Measurements from ENCODE around the gene CDK14. TPM values are rescaled to one million over a fixed set of nuclear protein-coding genes. Genes with fewer than 3 reads are reported as not detected.
"Not testable (repeated sequence)": the region's sequence is repeated elsewhere in the genome, so short reads cannot be mapped to it uniquely, and the experiment has no call there.

The CDK14 gene
- total and polyA plus RNA-seq, 2 donors, result 8.8 to 78.5 TPM

- H3K27ac ChIP-seq (ENCODE audit: low read depth), result no peak overlapping the region
- DNase-seq (ENCODE audit: extremely low spot score), result no peak
- 31% methylated on average over 2 of the region's 2 CpGs for WGBS
- H3K4me3 ChIP-seq (ENCODE audit: low read depth, low read length), result no peak overlapping the region
- no peaks in the 10 kb centered on the region for H3K4me1 ChIP-seq (ENCODE audit: insufficient read depth)
- no peaks in the 10 kb centered on the region for H3K36me3 ChIP-seq (ENCODE audit: insufficient read depth)
These were observed 180.9 kb downstream of the CDK14 start for GRCh38 chr7:90777041-90777440.

- Histone ChIP-seq H3K4me3 (ENCODE audit: low read depth, low read length) (no peak overlapping the region), H3K36me3 (ENCODE audit: insufficient read depth) (no peaks in the 10 kb centered on the region), H3K4me1 (ENCODE audit: insufficient read depth) (no peaks in the 10 kb centered on the region), H3K27ac (ENCODE audit: low read depth) (no peak overlapping the region)
- WGBS, result 34% methylated on average over 4 of the region's 4 CpGs
- DNase-seq (ENCODE audit: extremely low spot score), result no peak
These were observed 181.3 kb downstream of the CDK14 start for GRCh38 chr7:90777465-90777864.

DNA sequence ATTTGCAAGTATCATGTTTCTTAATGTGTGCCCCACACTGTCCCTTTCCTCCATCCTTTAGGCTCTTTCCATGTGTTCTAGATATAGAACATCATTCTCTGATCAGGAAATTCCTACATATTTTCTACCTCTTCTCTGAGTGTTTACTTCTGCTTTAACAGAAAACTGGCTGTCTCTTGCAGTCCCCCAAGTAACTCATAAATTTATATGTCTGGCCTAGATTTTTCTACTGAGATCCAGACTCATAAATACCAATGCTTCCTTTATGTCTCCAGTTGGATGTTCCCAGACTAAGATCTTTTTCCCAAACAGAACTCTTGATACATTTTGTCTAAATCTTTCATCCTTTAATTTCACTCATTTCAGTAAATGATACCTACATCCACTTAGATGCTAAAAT lies 181.8 kb downstream of the CDK14 start:
- peak; percentile 32 for DNase-seq (ENCODE audit: extremely low spot score)
- Histone ChIP-seq H3K4me3 (ENCODE audit: low read depth, low read length) (no peak overlapping the region), H3K4me1 (ENCODE audit: insufficient read depth) (no peaks in the 10 kb centered on the region), H3K36me3 (ENCODE audit: insufficient read depth) (no peaks in the 10 kb centered on the region), H3K27ac (ENCODE audit: low read depth) (no peak overlapping the region)

- H3K4me3 ChIP-seq (ENCODE audit: low read depth, low read length), result no peak overlapping the region
- no peaks in the 10 kb centered on the region for H3K36me3 ChIP-seq (ENCODE audit: insufficient read depth)
- H3K27ac ChIP-seq (ENCODE audit: low read depth), result no peak overlapping the region
- H3K4me1 ChIP-seq (ENCODE audit: insufficient read depth), result no peaks in the 10 kb centered on the region
- 66% methylated on average over 4 of the region's 4 CpGs for WGBS
- DNase-seq (ENCODE audit: extremely low spot score), result no peak
These were observed 191.9 kb downstream of the CDK14 start for GRCh38 chr7:90788052-90788451.

GRCh38 chr7:90789736-90790306 lies 193.7 kb downstream of the CDK14 start:
- WGBS, result 98% methylated on average over 1 of the region's 1 CpG
- Histone ChIP-seq H3K4me3 (ENCODE audit: low read depth, low read length) (no peak overlapping the region), H3K27ac (ENCODE audit: low read depth) (no peak overlapping the region), H3K4me1 (ENCODE audit: insufficient read depth) (no peaks in the 10 kb centered on the region), H3K36me3 (ENCODE audit: insufficient read depth) (no peaks in the 10 kb centered on the region)
- no peak for DNase-seq (ENCODE audit: extremely low spot score)

- H3K4me3 ChIP-seq (ENCODE audit: low read depth, low read length), result no peak overlapping the region
- 79% methylated on average over 3 of the region's 3 CpGs for WGBS
- H3K27ac ChIP-seq (ENCODE audit: low read depth), result no peak overlapping the region
These were observed 195.5 kb downstream of the CDK14 start for GRCh38 chr7:90791596-90791995.

DNA sequence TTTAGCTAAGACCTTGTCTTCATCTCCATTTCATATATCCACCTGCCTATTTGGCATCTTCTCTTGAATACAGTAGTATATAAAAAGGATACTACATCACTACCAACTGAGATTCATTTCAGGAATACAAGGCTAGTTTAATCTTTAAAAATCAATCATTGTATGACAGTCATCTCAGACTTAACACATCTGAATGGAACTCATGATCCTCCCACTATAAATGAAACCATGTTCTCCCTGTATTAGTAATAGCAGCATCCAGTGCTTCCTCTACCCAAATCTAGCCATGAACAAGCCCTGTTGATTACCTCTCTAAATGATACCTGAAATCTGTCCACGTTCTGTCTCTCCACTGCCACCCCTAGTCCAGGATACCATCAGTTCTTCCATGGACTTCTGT lies 196.2 kb downstream of the CDK14 start:
- H3K4me1 ChIP-seq (ENCODE audit: insufficient read depth), result no peaks in the 10 kb centered on the region
- H3K27ac ChIP-seq (ENCODE audit: low read depth), result no peak overlapping the region
- no peak for DNase-seq (ENCODE audit: extremely low spot score)
- 93% methylated on average over 1 of the region's 1 CpG for WGBS
- H3K4me3 ChIP-seq (ENCODE audit: low read depth, low read length), result no peak overlapping the region
- H3K36me3 ChIP-seq (ENCODE audit: insufficient read depth), result no peaks in the 10 kb centered on the region

More at GRCh38 chr7:90791596-90791995, 195.5 kb downstream of the CDK14 start:
- DNase-seq (ENCODE audit: extremely low spot score), result no peak
- no peaks in the 10 kb centered on the region for H3K36me3 ChIP-seq (ENCODE audit: insufficient read depth)
- no peaks in the 10 kb centered on the region for H3K4me1 ChIP-seq (ENCODE audit: insufficient read depth)

DNA sequence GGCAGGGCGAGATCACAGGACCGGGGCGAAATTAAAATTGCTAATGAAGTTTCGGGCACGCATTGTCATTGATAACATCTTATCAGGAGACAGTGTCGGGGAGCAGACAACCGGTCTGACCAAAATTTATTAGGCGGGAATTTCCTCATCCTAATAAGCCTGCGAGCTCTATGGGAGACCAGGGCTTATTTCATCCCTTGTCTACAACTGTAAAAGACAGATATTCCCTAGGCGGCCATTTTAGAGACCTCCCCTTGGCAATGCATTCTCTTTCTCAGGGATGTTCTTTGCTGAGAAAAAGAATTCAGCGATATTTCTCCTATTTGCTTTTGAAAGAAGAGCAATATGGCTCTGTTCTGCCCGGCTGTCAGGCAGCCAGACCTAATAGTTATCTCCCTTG lies 198.1 kb downstream of the CDK14 start:
- not testable (repeated sequence) for DNase-seq (ENCODE audit: extremely low spot score); H3K4me3 ChIP-seq (ENCODE audit: low read depth, low read length); H3K4me1 ChIP-seq (ENCODE audit: insufficient read depth); H3K36me3 ChIP-seq (ENCODE audit: insufficient read depth); H3K27ac ChIP-seq (ENCODE audit: low read depth)
- 99% methylated on average over 12 of the region's 12 CpGs for WGBS

- no peak overlapping the region for H3K27ac ChIP-seq (ENCODE audit: low read depth)
- no peak overlapping the region for H3K4me3 ChIP-seq (ENCODE audit: low read depth, low read length)
- DNase-seq (ENCODE audit: extremely low spot score), result no peak
- 93% methylated on average over 2 of the region's 2 CpGs for WGBS
- no peaks in the 10 kb centered on the region for H3K36me3 ChIP-seq (ENCODE audit: insufficient read depth)
- H3K4me1 ChIP-seq (ENCODE audit: insufficient read depth), result no peaks in the 10 kb centered on the region
These were observed 201.5 kb downstream of the CDK14 start for GRCh38 chr7:90797596-90797995.

DNA sequence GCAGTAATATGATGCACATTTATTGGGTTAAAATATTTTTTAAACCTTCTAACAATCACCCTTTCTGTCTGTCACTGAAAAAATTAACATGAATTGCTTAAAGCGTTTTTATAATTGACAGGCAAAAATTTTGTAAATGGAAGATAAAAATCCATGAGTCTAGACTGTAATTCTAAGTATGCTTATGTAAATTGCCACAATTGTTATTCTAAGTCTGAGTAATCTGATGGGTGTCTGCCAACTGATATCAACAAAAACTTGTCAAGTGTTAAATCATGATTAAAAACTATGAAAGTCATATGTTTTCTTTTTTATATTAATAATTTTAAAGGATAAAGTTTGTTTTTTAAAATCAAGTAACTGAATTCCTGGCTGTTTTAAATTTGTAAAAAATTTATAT lies 208.2 kb downstream of the CDK14 start:
- 70% methylated on average over 1 of the region's 1 CpG for WGBS
- DNase-seq (ENCODE audit: extremely low spot score), result no peak
- Histone ChIP-seq H3K27ac (ENCODE audit: low read depth) (no peak overlapping the region), H3K36me3 (ENCODE audit: insufficient read depth) (no peaks in the 10 kb centered on the region), H3K4me3 (ENCODE audit: low read depth, low read length) (no peak overlapping the region), H3K4me1 (ENCODE audit: insufficient read depth) (no peaks in the 10 kb centered on the region)

GRCh38 chr7:90815552-90815951 lies 219.4 kb downstream of the CDK14 start:
- not testable (repeated sequence) for H3K4me3 ChIP-seq (ENCODE audit: low read depth, low read length); H3K36me3 ChIP-seq (ENCODE audit: insufficient read depth); H3K27ac ChIP-seq (ENCODE audit: low read depth); DNase-seq (ENCODE audit: extremely low spot score); H3K4me1 ChIP-seq (ENCODE audit: insufficient read depth)
- 97% methylated on average over 2 of the region's 2 CpGs for WGBS

- Histone ChIP-seq H3K27ac (ENCODE audit: low read depth) (no peak overlapping the region), H3K4me1 (ENCODE audit: insufficient read depth) (no peaks in the 10 kb centered on the region), H3K4me3 (ENCODE audit: low read depth, low read length) (no peak overlapping the region), H3K36me3 (ENCODE audit: insufficient read depth) (no peaks in the 10 kb centered on the region)
- WGBS, result 59% methylated on average over 6 of the region's 6 CpGs
- DNase-seq (ENCODE audit: extremely low spot score), result peak; percentile 49
These were observed 220.5 kb downstream of the CDK14 start for GRCh38 chr7:90816511-90817142.

- Histone ChIP-seq H3K4me1 (ENCODE audit: insufficient read depth) (no peaks in the 10 kb centered on the region), H3K27ac (ENCODE audit: low read depth) (no peak overlapping the region), H3K36me3 (ENCODE audit: insufficient read depth) (no peaks in the 10 kb centered on the region), H3K4me3 (ENCODE audit: low read depth, low read length) (no peak overlapping the region)
- WGBS, result 77% methylated on average over 4 of the region's 4 CpGs
- no peak for DNase-seq (ENCODE audit: extremely low spot score)
These were observed 221.0 kb downstream of the CDK14 start for GRCh38 chr7:90817151-90817550.

DNA sequence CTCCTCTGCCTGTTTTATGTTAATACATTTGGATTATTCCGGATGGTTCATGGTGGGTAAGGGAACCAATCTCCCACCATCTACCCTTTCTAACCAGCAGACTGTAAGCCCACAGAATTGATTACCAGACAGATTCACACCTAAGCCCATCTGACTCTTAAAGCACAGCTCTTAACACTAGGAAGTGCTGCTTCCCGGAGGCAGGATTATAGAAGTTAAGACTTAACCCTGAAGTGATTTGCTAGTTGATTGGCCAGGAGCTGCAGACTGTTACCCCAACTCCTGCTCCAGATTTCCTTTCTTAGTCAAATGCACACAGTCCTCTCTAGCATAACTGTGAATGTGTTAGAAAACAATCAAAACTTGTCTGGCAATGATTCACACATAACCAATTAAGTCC lies 221.7 kb downstream of the CDK14 start:
- Histone ChIP-seq H3K27ac (ENCODE audit: low read depth) (no peak overlapping the region), H3K4me1 (ENCODE audit: insufficient read depth) (no peaks in the 10 kb centered on the region), H3K36me3 (ENCODE audit: insufficient read depth) (no peaks in the 10 kb centered on the region), H3K4me3 (ENCODE audit: low read depth, low read length) (no peak overlapping the region)
- WGBS, result 42% methylated on average over 2 of the region's 2 CpGs
- no peak for DNase-seq (ENCODE audit: extremely low spot score)

DNA sequence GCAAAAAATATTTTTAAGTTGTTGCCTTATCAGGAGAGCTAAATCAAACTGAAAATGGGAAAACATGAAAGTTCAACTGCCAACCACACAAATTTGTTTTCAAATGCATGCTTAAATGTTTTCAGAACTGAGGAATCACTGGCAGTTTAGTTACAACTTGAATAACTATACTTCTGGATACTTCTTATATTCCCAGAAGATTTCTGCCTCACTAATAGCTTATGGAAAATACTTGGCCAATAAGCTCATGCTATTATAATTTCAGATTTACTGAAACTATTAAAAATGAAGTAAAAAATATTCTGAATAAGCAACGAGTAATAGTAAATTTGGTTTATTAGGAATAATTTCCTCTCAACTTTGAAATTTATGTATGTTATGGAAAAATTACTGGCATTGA lies 222.2 kb downstream of the CDK14 start:
- no peaks in the 10 kb centered on the region for H3K36me3 ChIP-seq (ENCODE audit: insufficient read depth)
- no peak overlapping the region for H3K27ac ChIP-seq (ENCODE audit: low read depth)
- 78% methylated on average over 1 of the region's 1 CpG for WGBS
- no peak for DNase-seq (ENCODE audit: extremely low spot score)
- H3K4me1 ChIP-seq (ENCODE audit: insufficient read depth), result no peaks in the 10 kb centered on the region
- H3K4me3 ChIP-seq (ENCODE audit: low read depth, low read length), result no peak overlapping the region
